Mesendoderm (in vitro differentiated cells): ENCODE measurements around the gene TAS2R1. TPM values are rescaled to one million over a fixed set of nuclear protein-coding genes. Genes with fewer than 3 reads are reported as not detected.
A peak's percentile ranks its signal among the peaks of the same experiment; 100 is the strongest.

Experiments
- DNase-seq: peaks from one replicate; pipeline ENCODE4 v3.0.0; 2013
- H2AK5ac ChIP-seq: 2 replicates; pipeline ENCODE4 v1.6.1; 2013; ENCODE audit warnings: low read length, inconsistent platforms
- H2BK120ac ChIP-seq: 2 replicates; pipeline ENCODE4 v1.6.1; 2013; ENCODE audit warnings: low read depth, mild to moderate bottlenecking, low read length, moderate library complexity, mixed read lengths
- H2BK15ac ChIP-seq: replicated peaks from 2 replicates; pipeline ENCODE4 v1.6.1; 2013; ENCODE audit warnings: low read depth, mild to moderate bottlenecking, moderate library complexity
- H2BK5ac ChIP-seq: 2 replicates; pipeline ENCODE4 v1.6.1; 2013; ENCODE audit warnings: low read length, inconsistent platforms
- H3K18ac ChIP-seq: 2 replicates; pipeline ENCODE4 v1.6.1; 2013; ENCODE audit warnings: mild to moderate bottlenecking, low read length, mixed read lengths
- H3K23ac ChIP-seq: one replicate; pipeline ENCODE4 v1.6.1; 2013; ENCODE audit warnings: low read length
- H3K27ac ChIP-seq: 2 replicates; pipeline ENCODE4 v1.5.1; 2013; ENCODE audit warnings: low read depth, mild to moderate bottlenecking, inconsistent platforms, low read length, moderate library complexity
- H3K27me3 ChIP-seq: 2 replicates; pipeline ENCODE4 v1.6.1; 2013; ENCODE audit warnings: low read length, control low read depth, mild to moderate bottlenecking, inconsistent platforms; ENCODE audit not compliant: insufficient read depth, poor library complexity
- H3K36me3 ChIP-seq: 2 replicates; pipeline ENCODE4 v1.6.1; 2013; ENCODE audit warnings: low read length, inconsistent platforms; ENCODE audit not compliant: control insufficient read depth, insufficient read depth
- H3K4ac ChIP-seq: one replicate; pipeline ENCODE4 v1.6.1; 2013; ENCODE audit warnings: low read depth, mild to moderate bottlenecking, low read length, moderate library complexity
- H3K4me1 ChIP-seq: 2 replicates; pipeline ENCODE4 v1.6.1; 2013; ENCODE audit warnings: low read depth, low read length, inconsistent platforms; ENCODE audit not compliant: control insufficient read depth
- H3K4me2 ChIP-seq: 2 replicates; pipeline ENCODE4 v1.6.1; 2013; ENCODE audit warnings: low read length
- H3K4me3 ChIP-seq: 2 replicates; pipeline ENCODE4 v1.5.1; 2013; ENCODE audit warnings: mild to moderate bottlenecking, low read length
- H3K56ac ChIP-seq: one replicate; pipeline ENCODE4 v1.6.1; 2013; ENCODE audit warnings: low read length
- H3K79me1 ChIP-seq: 2 replicates; pipeline ENCODE4 v1.6.1; 2013; ENCODE audit warnings: low read length, inconsistent platforms
- H3K79me2 ChIP-seq: 2 replicates; pipeline ENCODE4 v1.6.1; 2013; ENCODE audit warnings: mild to moderate bottlenecking, low read length; ENCODE audit not compliant: control insufficient read depth, insufficient read depth
- H3K9ac ChIP-seq: 2 replicates; pipeline ENCODE4 v1.6.1; 2013; ENCODE audit warnings: low read length, inconsistent platforms
- H4K5ac ChIP-seq: one replicate; pipeline ENCODE4 v1.6.1; 2013; ENCODE audit warnings: low read length
- H4K8ac ChIP-seq: one replicate; pipeline ENCODE4 v1.6.1; 2013; ENCODE audit warnings: low read depth, mild to moderate bottlenecking, control low read depth, low read length, moderate library complexity
- WGBS: extraction: QIAGEN DNeasy Blood & Tissue Kit; methylation state at CpG from one replicate; pipeline ENCODE4 v1.1.7; 2013; ENCODE audit warnings: low lambda C conversion rate, missing lambda C conversion rate; ENCODE audit not compliant: insufficient coverage; ENCODE audit errors: extremely low coverage; 5-methylcytosine and 5-hydroxymethylcytosine counted together
- polyA plus RNA-seq, 2 experiments: library from polyadenylated mRNA; stranded (reverse); fragments of 200-250 nt; gene quantifications; one replicate each; pipeline ENCODE4 v1.2.3, GENCODE V29; 2013

Gene TAS2R1
- polyA plus RNA-seq (2013, experiment 1 of 2) = 0.03 TPM
- polyA plus RNA-seq (2013, experiment 2 of 2) = not detected

GRCh38 chr5:9630251-9630650 is at the start of gene TAS2R1:
Gene TAS2R1 (minus strand): TSS chr5:9630351. CDS start chr5:9630032, 319 bp downstream.
- Histone ChIP-seq H3K27me3 (no peaks in the 10 kb centered on the region), H3K36me3 (no peaks in the 10 kb centered on the region), H3K4me2 (no peak within 1 kb of the TSS), H2BK120ac (no peak within 1 kb of the TSS), H4K5ac (no peak within 1 kb of the TSS), H3K18ac (no peak within 1 kb of the TSS), H2BK15ac (no peak within 1 kb of the TSS), H3K4me1 (no peaks in the 10 kb centered on the region), H3K79me1 (no peaks in the 10 kb centered on the region), H3K56ac (no peak within 1 kb of the TSS), H3K27ac (no peak within 1 kb of the TSS), H3K4ac (no peak within 1 kb of the TSS), H3K9ac (no peak within 1 kb of the TSS), H3K79me2 (no peaks in the 10 kb centered on the region), H4K8ac (no peak within 1 kb of the TSS), H2AK5ac (no peak within 1 kb of the TSS), H2BK5ac (no peak within 1 kb of the TSS), H3K4me3 (no peak within 1 kb of the TSS), H3K23ac (no peak within 1 kb of the TSS)
- no peak for DNase-seq
- WGBS = no CpG with 5 or more reads among the region's 1 CpG

- H4K8ac ChIP-seq = no peak overlapping the region
- H3K23ac ChIP-seq = no peak overlapping the region
- H3K27me3 ChIP-seq = no peaks in the 10 kb centered on the region
- no peak overlapping the region for H3K27ac ChIP-seq
- H2BK120ac ChIP-seq = no peak overlapping the region
- H2BK5ac ChIP-seq = no peak overlapping the region
- no peaks in the 10 kb centered on the region for H3K4me1 ChIP-seq
- H3K56ac ChIP-seq = no peak overlapping the region
- WGBS = no CpG with 5 or more reads among the region's 1 CpG
- H2AK5ac ChIP-seq = no peak overlapping the region
- DNase-seq = no peak
- H3K18ac ChIP-seq = no peak overlapping the region
- H3K36me3 ChIP-seq = no peaks in the 10 kb centered on the region
- no peak overlapping the region for H4K5ac ChIP-seq
- no peak overlapping the region for H2BK15ac ChIP-seq
- no peak overlapping the region for H3K9ac ChIP-seq
- no peak overlapping the region for H3K4ac ChIP-seq
- H3K4me3 ChIP-seq = no peak overlapping the region
- H3K79me2 ChIP-seq = no peaks in the 10 kb centered on the region
- no peak overlapping the region for H3K4me2 ChIP-seq
- no peaks in the 10 kb centered on the region for H3K79me1 ChIP-seq
Measured at GRCh38 chr5:9670371-9670770, 40.2 kb upstream of the TAS2R1 start.

GRCh38 chr5:9667906-9668305 is 37.8 kb upstream of the TAS2R1 start:
- Histone ChIP-seq H3K18ac (no peak overlapping the region), H2BK5ac (no peak overlapping the region), H4K8ac (no peak overlapping the region), H3K56ac (no peak overlapping the region), H2BK120ac (no peak overlapping the region), H3K9ac (no peak overlapping the region), H3K23ac (no peak overlapping the region), H3K4me2 (no peak overlapping the region), H4K5ac (no peak overlapping the region), H3K4ac (no peak overlapping the region), H3K79me1 (no peaks in the 10 kb centered on the region), H3K4me1 (no peaks in the 10 kb centered on the region), H2AK5ac (no peak overlapping the region), H3K79me2 (no peaks in the 10 kb centered on the region), H3K36me3 (no peaks in the 10 kb centered on the region), H2BK15ac (no peak overlapping the region), H3K4me3 (no peak overlapping the region), H3K27ac (no peak overlapping the region), H3K27me3 (no peaks in the 10 kb centered on the region)
- no peak for DNase-seq
- no CpG with 5 or more reads among the region's 2 CpGs for WGBS

- Histone ChIP-seq H3K36me3 (no peaks in the 10 kb centered on the region), H3K4me3 (no peak overlapping the region), H3K79me1 (no peaks in the 10 kb centered on the region), H3K4ac (no peak overlapping the region), H4K5ac (no peak overlapping the region), H3K9ac (no peak overlapping the region), H3K27ac (no peak overlapping the region), H3K4me2 (no peak overlapping the region), H3K18ac (no peak overlapping the region), H2BK5ac (no peak overlapping the region), H2BK15ac (no peak overlapping the region), H2AK5ac (no peak overlapping the region), H2BK120ac (no peak overlapping the region), H3K56ac (no peak overlapping the region), H3K23ac (no peak overlapping the region), H3K79me2 (no peaks in the 10 kb centered on the region), H3K4me1 (no peaks in the 10 kb centered on the region), H4K8ac (no peak overlapping the region), H3K27me3 (no peaks in the 10 kb centered on the region)
- WGBS = no CpG with 5 or more reads among the region's 6 CpGs
- no peak for DNase-seq
Measured at GRCh38 chr5:9663891-9664290, 33.7 kb upstream of the TAS2R1 start.

GRCh38 chr5:9661316-9662015 is 31.3 kb upstream of the TAS2R1 start:
- no peak overlapping the region for H2BK5ac ChIP-seq
- no peaks in the 10 kb centered on the region for H3K27me3 ChIP-seq
- H3K79me2 ChIP-seq = no peaks in the 10 kb centered on the region
- H3K9ac ChIP-seq = no peak overlapping the region
- H3K56ac ChIP-seq = no peak overlapping the region
- H2AK5ac ChIP-seq = no peak overlapping the region
- no peak overlapping the region for H4K8ac ChIP-seq
- WGBS = no CpG with 5 or more reads among the region's 6 CpGs
- no peak overlapping the region for H2BK120ac ChIP-seq
- H3K4me1 ChIP-seq = no peaks in the 10 kb centered on the region
- no peak overlapping the region for H3K4me3 ChIP-seq
- no peaks in the 10 kb centered on the region for H3K36me3 ChIP-seq
- no peaks in the 10 kb centered on the region for H3K79me1 ChIP-seq
- no peak overlapping the region for H3K4me2 ChIP-seq
- no peak overlapping the region for H2BK15ac ChIP-seq
- no peak overlapping the region for H3K23ac ChIP-seq
- H3K27ac ChIP-seq = no peak overlapping the region
- H3K18ac ChIP-seq = peak overlapping the region; percentile 15
- no peak overlapping the region for H4K5ac ChIP-seq
- H3K4ac ChIP-seq = peak overlapping the region; percentile 91
- DNase-seq = peak; percentile 23

- Histone ChIP-seq H3K4me3 (no peak overlapping the region), H3K27me3 (no peaks in the 10 kb centered on the region), H3K4me1 (no peaks in the 10 kb centered on the region), H3K56ac (no peak overlapping the region), H2BK15ac (no peak overlapping the region), H3K4me2 (no peak overlapping the region), H4K5ac (no peak overlapping the region), H3K18ac (no peak overlapping the region), H3K79me2 (no peaks in the 10 kb centered on the region), H3K9ac (no peak overlapping the region), H3K79me1 (no peaks in the 10 kb centered on the region), H2BK5ac (no peak overlapping the region), H3K23ac (no peak overlapping the region), H4K8ac (no peak overlapping the region), H2AK5ac (no peak overlapping the region), H3K36me3 (no peaks in the 10 kb centered on the region), H3K27ac (no peak overlapping the region), H3K4ac (no peak overlapping the region), H2BK120ac (no peak overlapping the region)
- no CpG with 5 or more reads among the region's 2 CpGs for WGBS
- DNase-seq = no peak
Measured at GRCh38 chr5:9658706-9659105, 28.6 kb upstream of the TAS2R1 start.
